Stomach (tissue), 4 donors: ENCODE results near the gene GFAP.

ENCODE experiments used
- EP300 ChIP-seq: sonication (generic); formaldehyde crosslinking; IDR thresholded peaks from one replicate; pipeline ENCODE4 v1.6.1; 2017; ENCODE audit warnings: antibody characterized with exemption
- POLR2A ChIP-seq, 4 donors: fragments of 450-650 bp; IDR thresholded peaks; one replicate each; pipeline ENCODE4 v1.6.1; 2016; ENCODE audit warnings: antibody characterized with exemption in 4 of 4, control low read depth in 2 of 4, mild to moderate bottlenecking in 1 of 4, moderate library complexity in 1 of 4
- POLR2AphosphoS5 ChIP-seq, 3 donors: sonication (generic); formaldehyde crosslinking; IDR thresholded peaks; one replicate each; pipeline ENCODE4 v1.6.1; 2016; ENCODE audit warnings: antibody characterized with exemption in 3 of 3
- TF ChIP-seq, protein P1 (sequence below), 7 experiments: fragments of 450-650 bp in 4 of 7; fragments of 200-600 bp in 3 of 7; sonication (generic) in 3 of 7; IDR thresholded peaks; one replicate each; pipeline ENCODE4 v1.5.1; 2016 to 2019; ENCODE audit warnings: antibody characterized with exemption in 7 of 7, control low read depth in 2 of 7, mild to moderate bottlenecking in 1 of 7

DNA sequence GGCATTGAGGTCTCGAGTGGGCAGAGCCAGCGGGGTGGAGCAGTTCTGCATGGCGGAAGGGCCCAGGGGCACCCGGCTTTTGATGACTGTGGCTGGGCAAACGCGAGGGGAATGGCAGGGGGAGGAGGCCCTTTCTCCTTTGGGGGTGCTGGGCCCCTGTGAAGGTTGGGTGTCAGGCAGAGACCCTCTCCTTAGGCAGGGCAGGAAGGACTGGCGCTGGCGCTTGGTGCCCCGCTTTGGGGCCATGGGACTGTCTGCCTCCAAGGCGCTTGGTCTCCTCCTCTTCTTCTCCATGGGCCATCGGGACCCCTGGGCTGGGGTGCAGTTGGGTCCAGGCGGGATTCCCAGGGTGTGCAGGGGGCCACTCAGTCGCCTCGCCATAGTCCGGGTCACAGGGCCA, 12.8 kb upstream of the GFAP start:
- TF ChIP-seq POLR2AphosphoS5 (IDR thresholded peaks at IDR 0.05) = no peak
- TF ChIP-seq, protein P1, sequence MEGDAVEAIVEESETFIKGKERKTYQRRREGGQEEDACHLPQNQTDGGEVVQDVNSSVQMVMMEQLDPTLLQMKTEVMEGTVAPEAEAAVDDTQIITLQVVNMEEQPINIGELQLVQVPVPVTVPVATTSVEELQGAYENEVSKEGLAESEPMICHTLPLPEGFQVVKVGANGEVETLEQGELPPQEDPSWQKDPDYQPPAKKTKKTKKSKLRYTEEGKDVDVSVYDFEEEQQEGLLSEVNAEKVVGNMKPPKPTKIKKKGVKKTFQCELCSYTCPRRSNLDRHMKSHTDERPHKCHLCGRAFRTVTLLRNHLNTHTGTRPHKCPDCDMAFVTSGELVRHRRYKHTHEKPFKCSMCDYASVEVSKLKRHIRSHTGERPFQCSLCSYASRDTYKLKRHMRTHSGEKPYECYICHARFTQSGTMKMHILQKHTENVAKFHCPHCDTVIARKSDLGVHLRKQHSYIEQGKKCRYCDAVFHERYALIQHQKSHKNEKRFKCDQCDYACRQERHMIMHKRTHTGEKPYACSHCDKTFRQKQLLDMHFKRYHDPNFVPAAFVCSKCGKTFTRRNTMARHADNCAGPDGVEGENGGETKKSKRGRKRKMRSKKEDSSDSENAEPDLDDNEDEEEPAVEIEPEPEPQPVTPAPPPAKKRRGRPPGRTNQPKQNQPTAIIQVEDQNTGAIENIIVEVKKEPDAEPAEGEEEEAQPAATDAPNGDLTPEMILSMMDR (IDR thresholded peaks at IDR 0.05) = no peak
- no peak for TF ChIP-seq POLR2A (IDR thresholded peaks at IDR 0.05)
- no peak for TF ChIP-seq EP300
